Peyer's patch (tissue), 4 donors: Measurements from ENCODE around the gene DDX39B. TPM values are rescaled to one million over a fixed set of nuclear protein-coding genes. Genes with fewer than 3 reads are reported as not detected.
"Not testable (repeated sequence)": the region's sequence is repeated elsewhere in the genome, so short reads cannot be mapped to it uniquely, and the experiment has no call there.

Source experiments
- DNase-seq, 3 donors: peaks; one replicate each; pipeline ENCODE4 v3.0.0-alpha.2; 2017 to 2019
- H3K27ac ChIP-seq, 4 donors: fragments of 200-600 bp; sonication (generic); one replicate each; pipeline ENCODE4 v1.5.1; 2016 to 2019
- H3K27me3 ChIP-seq, 2 donors: fragments of 200-600 bp; sonication (generic); one replicate each; pipeline ENCODE4 v1.5.1; 2019
- H3K36me3 ChIP-seq, 3 donors: fragments of 200-600 bp; sonication (generic); one replicate each; pipeline ENCODE4 v1.5.1; 2016 to 2019
- H3K4me1 ChIP-seq, 4 donors: fragments of 200-600 bp; sonication (generic); one replicate each; pipeline ENCODE4 v1.5.1; 2016 to 2019
- H3K4me3 ChIP-seq, 4 donors: fragments of 200-600 bp; sonication (generic); 1 replicate in 3 of 4; 2 replicates in 1 of 4; pipeline ENCODE4 v1.5.1; 2016 to 2019; ENCODE audit warnings: mild to moderate bottlenecking in 1 of 4
- H3K9me3 ChIP-seq, 4 donors: fragments of 200-600 bp; sonication (generic); one replicate each; pipeline ENCODE4 v1.5.1; 2016 to 2019; ENCODE audit warnings: mild to moderate bottlenecking in 1 of 4
- CTCF ChIP-seq, 6 experiments: fragments of 450-650 bp in 4 of 6; fragments of 200-600 bp in 2 of 6; sonication (generic) in 1 of 6; IDR thresholded peaks; one replicate each; pipeline ENCODE4 v1.5.1; 2017 to 2019; ENCODE audit warnings: antibody characterized with exemption in 6 of 6, mild to moderate bottlenecking in 3 of 6, moderate library complexity in 1 of 6
- POLR2A ChIP-seq, 2 donors: fragments of 450-650 bp; IDR thresholded peaks; one replicate each; pipeline ENCODE4 v1.5.1; 2017; ENCODE audit warnings: antibody characterized with exemption in 2 of 2, mild to moderate bottlenecking in 2 of 2, moderate library complexity in 2 of 2
- total RNA-seq, 4 donors: library from RNA; depleted of rRNA; stranded (reverse); fragments of >200 nt; gene quantifications; one replicate each; pipeline ENCODE4 v1.1.0, GENCODE V29; 2016

Gene DDX39B
- total RNA-seq, 4 donors from 2014 or later = 161 to 1,087 (median 280) TPM

GRCh38 chr6:31493875-31494694 lies 47.7 kb downstream of the DDX39B start:
- DNase-seq = peak; percentile 90 to 95 (median 92)
- Histone ChIP-seq H3K27ac (peak overlapping the region; percentile 77 to 83 (median 81)), H3K36me3 (no peaks in the 10 kb centered on the region), H3K4me3 (peak overlapping the region; percentile 52 to 66 (median 59)), H3K27me3 (no peaks in the 10 kb centered on the region), H3K4me1 (peaks cover 0 to 40% (median 0%) of the 10 kb centered on the region in 4 donors), H3K9me3 (no peaks in the 10 kb centered on the region)
- TF ChIP-seq POLR2A (IDR thresholded peaks at IDR 0.05) (peak; percentile 0 to 34), CTCF (IDR thresholded peaks at IDR 0.05) (peak; percentile 61 to 90 (median 84))

GRCh38 chr6:31493550-31493874 lies 48.3 kb downstream of the DDX39B start:
- Histone ChIP-seq H3K4me1 (peaks cover 0 to 35% (median 0%) of the 10 kb centered on the region in 4 donors), H3K27ac (peak overlapping the region in 2 of 4 donors; percentile 77 to 83), H3K4me3 (peak overlapping the region; percentile 52 to 66 (median 59))
- TF ChIP-seq POLR2A (IDR thresholded peaks at IDR 0.05) = peak in 1 of 2 donors; percentile 9
- H3K27me3 ChIP-seq, H3K36me3 ChIP-seq, H3K9me3 ChIP-seq, DNase-seq: not testable (repeated sequence)

- Histone ChIP-seq H3K27ac (peak overlapping the region in 1 of 4 donors; percentile 47), H3K9me3 (no peaks in the 10 kb centered on the region), H3K4me1 (peaks cover 0 to 17% (median 0%) of the 10 kb centered on the region in 4 donors), H3K27me3 (no peaks in the 10 kb centered on the region), H3K4me3 (no peak overlapping the region), H3K36me3 (no peaks in the 10 kb centered on the region)
- TF ChIP-seq CTCF (IDR thresholded peaks at IDR 0.05) (no peak), POLR2A (IDR thresholded peaks at IDR 0.05) (no peak)
- DNase-seq = peak in 1 of 3 donors; percentile 39
Observed at GRCh38 chr6:31490115-31490873, 51.5 kb downstream of the DDX39B start.

DNA sequence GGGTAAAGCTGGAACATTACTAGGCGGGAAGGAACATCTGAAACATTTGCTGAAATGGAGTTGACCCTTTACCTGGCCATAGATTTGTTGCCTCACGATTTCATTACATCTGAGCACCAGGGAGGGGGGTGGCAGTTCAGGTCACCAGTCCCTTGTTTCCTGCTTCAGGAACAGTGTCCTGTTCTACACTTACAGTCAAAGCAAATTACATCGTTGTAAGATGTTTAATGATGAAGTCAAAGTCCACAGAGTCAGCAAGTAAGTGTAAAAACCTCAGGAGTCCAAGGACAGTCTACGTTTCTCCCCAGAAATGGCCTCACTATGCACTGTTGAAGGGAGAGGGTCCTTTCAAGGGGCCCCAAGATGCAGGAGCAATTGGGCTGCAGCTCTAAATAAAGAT lies 52.7 kb downstream of the DDX39B start:
- TF ChIP-seq POLR2A (IDR thresholded peaks at IDR 0.05) (no peak), CTCF (IDR thresholded peaks at IDR 0.05) (no peak)
- Histone ChIP-seq H3K9me3 (no peaks in the 10 kb centered on the region), H3K4me3 (no peak overlapping the region), H3K27ac (peak overlapping the region in 2 of 4 donors; percentile 68 to 70), H3K36me3 (no peaks in the 10 kb centered on the region), H3K4me1 (peaks cover 0 to 17% (median 0%) of the 10 kb centered on the region in 4 donors), H3K27me3 (no peaks in the 10 kb centered on the region)
- peak in 1 of 3 donors; percentile 70 for DNase-seq

DNA sequence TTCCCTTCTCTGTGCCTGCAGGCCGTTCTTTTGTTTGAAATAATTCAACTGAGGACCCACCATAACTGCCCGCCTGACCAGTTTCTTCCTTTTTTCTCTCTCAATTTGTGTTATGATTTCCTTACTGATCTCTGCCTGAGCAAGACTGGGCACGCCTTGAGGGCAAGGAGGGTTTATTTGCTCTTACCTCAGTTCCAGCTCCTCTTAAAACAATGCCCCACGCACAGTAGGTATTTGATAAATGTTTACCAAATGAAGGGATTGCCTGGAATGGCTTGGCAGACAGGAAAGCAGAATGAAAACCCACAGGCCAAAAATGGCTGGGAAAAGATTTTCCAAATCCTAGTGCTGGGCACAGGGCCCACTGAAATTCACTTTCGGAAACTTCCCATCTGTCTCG lies 54.1 kb downstream of the DDX39B start:
- H3K4me3 ChIP-seq, H3K36me3 ChIP-seq, H3K4me1 ChIP-seq, H3K27me3 ChIP-seq, DNase-seq, H3K9me3 ChIP-seq, H3K27ac ChIP-seq: not testable (repeated sequence)

GRCh38 chr6:31486065-31486837 lies 55.6 kb downstream of the DDX39B start:
- H3K4me1 ChIP-seq, H3K27me3 ChIP-seq, DNase-seq, H3K9me3 ChIP-seq, H3K4me3 ChIP-seq, H3K27ac ChIP-seq, H3K36me3 ChIP-seq: not testable (repeated sequence)
